NCI-H1930 (cell line): ENCODE data around the gene AUTS2.
A peak's percentile ranks its signal among the peaks of the same experiment; 100 is the strongest.

Experiments used
- DNase-seq, 2 experiments: peaks; one replicate each; lab custom pipeline; 2025; lab: John Stamatoyannopoulos, UW

AUTS2 gene

DNA sequence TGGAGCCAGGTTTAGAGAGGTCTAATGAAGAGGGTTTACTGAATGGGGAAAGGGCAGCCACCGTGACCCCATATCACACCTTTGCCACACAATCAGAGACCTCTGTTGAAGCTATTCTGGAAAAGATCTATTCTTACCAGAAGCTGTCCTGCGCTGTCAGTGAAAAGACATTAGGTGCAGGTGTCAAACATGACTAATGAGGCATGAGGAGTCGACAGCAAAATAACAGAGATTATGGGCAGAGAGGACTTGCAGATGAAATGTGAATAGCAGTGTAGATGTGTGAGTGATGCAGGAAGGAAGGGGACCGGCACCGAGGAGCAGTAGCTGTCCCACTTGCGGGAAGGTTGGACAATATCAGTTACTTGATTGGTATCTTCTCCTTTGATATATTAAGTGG lies 906.0 kb downstream of the AUTS2 start:
- no peak for DNase-seq

GRCh38 chr7:70505468-70505867 lies 907.2 kb downstream of the AUTS2 start:
- no peak for DNase-seq

GRCh38 chr7:70505886-70506285 lies 907.6 kb downstream of the AUTS2 start:
- DNase-seq: no peak

DNA sequence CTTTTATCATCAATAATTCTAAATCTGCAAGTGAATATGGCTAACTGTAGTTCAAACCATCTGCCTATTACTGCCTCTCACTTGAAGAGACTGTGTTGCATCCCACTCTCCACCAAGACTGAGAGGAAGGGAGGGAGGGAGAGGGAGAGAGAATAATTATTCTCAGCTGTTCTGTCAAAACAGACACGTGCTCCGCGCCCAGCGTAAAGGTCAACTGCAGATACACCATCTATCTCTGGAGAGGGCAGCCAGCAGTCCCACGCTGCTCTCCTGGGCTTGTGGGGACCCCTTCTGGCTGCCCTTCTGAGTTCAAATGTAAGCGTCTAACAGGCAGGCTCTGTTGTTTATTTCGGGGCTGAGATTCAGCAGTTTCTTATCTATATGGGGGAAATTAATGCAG lies 908.2 kb downstream of the AUTS2 start:
- DNase-seq: peak; percentile 30 to 36

DNA sequence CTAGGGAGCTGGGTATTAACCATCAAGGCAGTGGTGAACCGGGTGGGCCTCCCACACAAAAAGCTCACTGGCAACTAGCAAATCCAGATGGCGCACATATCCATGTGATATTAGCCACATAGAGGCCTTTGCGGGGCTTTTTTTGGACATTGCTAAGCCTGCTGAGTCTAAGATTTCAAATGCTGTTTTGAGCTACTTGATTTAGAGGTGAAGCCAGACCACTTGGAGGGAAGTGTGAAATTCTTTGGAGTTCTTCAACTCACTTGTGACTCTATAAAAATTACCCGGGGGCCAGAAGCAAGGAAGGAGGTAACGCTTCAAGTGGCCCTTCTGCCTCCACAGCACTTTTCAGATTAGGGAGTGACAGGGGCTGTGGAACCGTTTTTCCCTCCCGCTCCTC lies 913.9 kb downstream of the AUTS2 start:
- DNase-seq: no peak

DNA sequence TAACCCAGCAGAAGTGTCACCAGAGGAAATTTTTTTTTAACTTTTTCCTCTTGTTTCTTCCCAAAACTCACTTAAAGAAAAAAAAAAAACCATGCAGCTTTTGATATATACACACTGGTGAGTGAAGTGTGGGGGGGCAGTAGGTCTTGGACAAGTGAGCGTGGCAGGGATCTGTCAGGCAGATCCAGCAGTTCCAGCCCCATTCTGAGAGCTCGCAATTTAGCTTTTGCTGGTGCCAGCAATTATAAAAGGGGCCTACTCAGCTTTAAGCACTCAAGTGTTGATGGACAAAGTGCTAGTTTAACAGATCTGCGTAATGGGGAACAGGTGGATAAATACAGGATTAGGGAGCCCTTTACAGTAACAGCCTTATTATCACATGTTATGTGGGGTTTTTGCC lies 914.5 kb downstream of the AUTS2 start:
- no peak for DNase-seq

DNA sequence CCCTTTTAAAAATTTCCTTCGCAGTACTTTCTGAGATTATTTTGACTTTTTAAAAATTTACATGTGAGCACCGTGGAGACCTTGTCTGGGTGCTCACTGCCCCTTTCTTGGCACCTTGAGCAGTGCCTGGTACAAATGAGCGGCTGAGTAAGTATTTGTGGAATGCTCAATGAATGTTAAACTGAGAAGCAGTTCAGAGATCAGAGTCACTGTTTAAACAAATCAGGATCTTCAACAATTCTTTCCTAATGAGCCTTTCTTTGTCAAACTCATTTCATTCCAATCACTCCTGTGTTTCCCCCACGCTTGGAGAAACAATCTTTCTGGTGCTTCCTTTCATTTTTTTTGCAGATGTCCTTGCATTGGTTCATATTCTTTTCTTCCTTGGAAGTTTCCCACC lies 922.3 kb downstream of the AUTS2 start:
- DNase-seq: no peak

- DNase-seq: no peak
Observed at GRCh38 chr7:70523249-70523988, 925.1 kb downstream of the AUTS2 start.

DNA sequence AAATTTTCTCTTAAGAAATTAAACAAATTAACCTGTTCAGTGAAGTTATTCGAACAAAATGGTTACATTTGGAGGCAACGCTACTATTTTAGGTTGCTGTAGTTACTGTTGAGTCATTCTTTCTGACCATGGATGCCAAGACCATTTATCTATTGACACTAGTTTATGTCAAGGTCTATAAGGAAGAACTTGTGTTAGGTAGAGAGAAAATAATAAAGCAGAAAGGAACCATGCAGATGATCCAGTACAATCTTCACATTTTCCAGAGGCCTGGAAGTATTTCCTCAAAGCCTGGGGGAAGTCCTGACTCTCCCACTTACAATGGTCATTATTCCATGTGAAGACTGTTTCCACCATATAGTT lies 925.7 kb downstream of the AUTS2 start:
- no peak for DNase-seq

- no peak for DNase-seq
Observed at GRCh38 chr7:70525991-70526390, 927.7 kb downstream of the AUTS2 start.

- DNase-seq: no peak
Observed at GRCh38 chr7:70527520-70528115, 929.3 kb downstream of the AUTS2 start.

DNA sequence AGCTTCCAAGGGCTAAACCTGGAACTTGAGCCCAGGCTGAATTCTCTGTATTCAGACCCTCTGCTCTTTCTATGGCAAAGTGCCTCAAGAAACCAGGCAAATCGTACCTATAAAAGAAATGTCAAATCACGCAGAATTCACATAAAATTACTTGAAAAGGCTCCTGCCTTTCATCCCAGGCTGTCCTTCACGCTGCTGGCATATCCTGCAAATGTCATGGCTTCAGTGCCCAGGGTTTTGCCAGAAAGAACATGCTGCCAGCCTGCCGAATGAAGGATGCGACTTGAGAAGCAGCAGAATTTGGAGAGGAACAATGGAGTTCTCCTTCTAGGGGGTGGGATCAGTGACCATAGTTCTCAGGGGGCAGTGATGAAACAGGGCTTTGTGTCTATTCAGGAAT lies 931.2 kb downstream of the AUTS2 start:
- DNase-seq: no peak

GRCh38 chr7:70529914-70530585 lies 931.8 kb downstream of the AUTS2 start:
- no peak for DNase-seq

GRCh38 chr7:70533614-70534013 lies 935.3 kb downstream of the AUTS2 start:
- no peak for DNase-seq

- no peak for DNase-seq
Observed at GRCh38 chr7:70539205-70539604, 940.9 kb downstream of the AUTS2 start.

- DNase-seq: no peak
Observed at GRCh38 chr7:70539617-70540016, 941.3 kb downstream of the AUTS2 start.

DNA sequence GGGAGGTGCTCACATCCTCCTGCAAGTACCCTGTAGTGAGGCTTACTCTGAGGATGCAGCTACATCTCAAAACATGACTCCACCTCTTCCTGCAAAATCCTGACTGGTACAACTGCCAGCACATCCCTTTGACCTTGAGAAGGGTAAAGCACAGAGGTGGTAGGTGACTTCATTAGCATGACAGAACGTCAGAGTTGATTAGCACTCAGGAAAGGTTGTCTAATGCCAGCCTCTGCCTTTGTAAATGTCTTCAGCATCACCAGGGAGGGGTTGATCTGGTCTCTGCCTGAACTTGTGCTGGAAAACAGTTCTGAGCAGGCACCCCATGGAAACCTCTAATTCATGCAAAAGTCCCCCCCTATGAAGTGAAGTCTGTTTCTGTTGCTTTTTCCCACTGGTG lies 942.4 kb downstream of the AUTS2 start:
- DNase-seq: no peak

- no peak for DNase-seq
Observed at GRCh38 chr7:70542750-70543376, 944.6 kb downstream of the AUTS2 start.

GRCh38 chr7:70544016-70544415 lies 945.7 kb downstream of the AUTS2 start:
- no peak for DNase-seq

- DNase-seq: no peak
Observed at GRCh38 chr7:70545214-70545613, 946.9 kb downstream of the AUTS2 start.

DNA sequence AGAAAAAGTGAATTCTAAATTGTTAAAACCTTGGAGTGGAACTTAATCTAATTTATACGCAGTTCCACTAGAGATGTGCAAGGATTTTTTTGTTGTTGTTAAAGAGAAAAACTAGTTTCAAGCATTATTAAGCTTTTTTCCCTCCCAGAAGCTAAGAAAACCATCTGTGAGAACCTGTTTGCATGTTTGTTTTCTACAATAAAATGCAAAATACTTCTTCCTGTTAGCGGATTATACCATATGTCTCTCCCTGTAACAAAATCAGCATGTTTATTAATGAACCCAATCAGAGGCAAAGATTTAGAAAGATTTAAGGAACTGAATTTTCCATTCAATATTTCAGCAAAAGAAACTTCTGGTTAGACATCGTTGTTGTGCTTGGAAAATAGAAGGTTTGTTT lies 953.9 kb downstream of the AUTS2 start:
- no peak for DNase-seq

GRCh38 chr7:70553364-70553763 lies 955.1 kb downstream of the AUTS2 start:
- no peak for DNase-seq

- DNase-seq: no peak
Observed at GRCh38 chr7:70554646-70555045, 956.4 kb downstream of the AUTS2 start.
